IMR-90 (cell line): ENCODE data around the gene LMX1A. TPM values are rescaled to one million over a fixed set of nuclear protein-coding genes. Genes with fewer than 3 reads are reported as not detected.

Experiments
- ATAC-seq: fragments of 200-7000 bp; cut with Tn5 transposase; 2 replicates; pipeline ENCODE4 v1.9.1; 2020; ENCODE audit warnings: low read depth, mild to moderate bottlenecking, moderate library complexity
- BruUV-seq: library from RNA; stranded (reverse); fragments of 400-500 nt; replicated peaks from 2 replicates; lab custom pipeline; 2021; lab: Mats Ljungman, UMichigan
- CTCF ChIA-PET: fragments of 300-600 bp; formaldehyde crosslinking; extraction: SDS; loops from one replicate; lab custom pipeline; 2021; ENCODE audit warnings: antibody characterized with exemption; lab: Yijun Ruan, JAX
- POLR2A ChIA-PET: fragments of 300-600 bp; sonication (Branson Sonifier 250); formaldehyde crosslinking; loops from one replicate; lab custom pipeline; 2022; ENCODE audit warnings: antibody characterized with exemption; ENCODE audit not compliant: unreplicated experiment; lab: Charles Lee
- DNase-seq: peaks from one replicate; pipeline ENCODE4 v3.0.0; 2013
- H2AFZ ChIP-seq: replicated peaks from 2 replicates; pipeline ENCODE3; 2013; ENCODE audit warnings: low read length, mild to moderate bottlenecking; ENCODE audit not compliant: poor library complexity
- H2AK5ac ChIP-seq: 2 replicates; pipeline ENCODE4 v1.6.1; 2013; ENCODE audit warnings: low read depth, low read length, inconsistent platforms
- H2AK9ac ChIP-seq: replicated peaks from 2 replicates; pipeline ENCODE3; 2013; ENCODE audit warnings: mild to moderate bottlenecking, low read depth, low read length, moderate library complexity; ENCODE audit not compliant: poor library complexity
- H2BK120ac ChIP-seq: 2 replicates; pipeline ENCODE4 v1.6.1; 2013; ENCODE audit warnings: low read depth, low read length, inconsistent platforms
- H2BK15ac ChIP-seq: 3 replicates; pipeline ENCODE4 v1.6.1; 2013; ENCODE audit warnings: low read depth, low read length, inconsistent platforms
- H2BK20ac ChIP-seq: 2 replicates; pipeline ENCODE4 v1.6.1; 2013; ENCODE audit warnings: low read depth, mild to moderate bottlenecking, inconsistent platforms, low read length, moderate library complexity
- H2BK5ac ChIP-seq: 2 replicates; pipeline ENCODE4 v1.6.1; 2013; ENCODE audit warnings: mild to moderate bottlenecking, low read depth, low read length, inconsistent platforms; ENCODE audit not compliant: poor library complexity, severe bottlenecking
- H3K14ac ChIP-seq: replicated peaks from 2 replicates; pipeline ENCODE4 v1.6.1; 2013; ENCODE audit warnings: low read depth, low read length, inconsistent platforms
- H3K18ac ChIP-seq: 2 replicates; pipeline ENCODE4 v1.6.1; 2013; ENCODE audit warnings: low read depth, low read length, control low read depth
- H3K23ac ChIP-seq: 2 replicates; pipeline ENCODE4 v1.6.1; 2013; ENCODE audit warnings: low read depth, low read length, inconsistent platforms
- H3K27ac ChIP-seq: 2 replicates; pipeline ENCODE4 v1.5.1; 2013; ENCODE audit warnings: mild to moderate bottlenecking, control low read depth, low read length; ENCODE audit not compliant: insufficient read depth
- H3K27me3 ChIP-seq: 2 replicates; pipeline ENCODE4 v1.6.1; 2013; ENCODE audit warnings: low read length; ENCODE audit not compliant: control insufficient read depth, insufficient read depth
- H3K36me3 ChIP-seq: 2 replicates; pipeline ENCODE4 v1.6.1; 2013; ENCODE audit warnings: low read length, mixed read lengths; ENCODE audit not compliant: control insufficient read depth, insufficient read depth
- H3K4ac ChIP-seq: 2 replicates; pipeline ENCODE4 v1.6.1; 2013; ENCODE audit warnings: low read depth, low read length, inconsistent platforms
- H3K4me1 ChIP-seq: 2 replicates; pipeline ENCODE4 v1.6.1; 2013; ENCODE audit warnings: low read length, mixed read lengths; ENCODE audit not compliant: control insufficient read depth, insufficient read depth
- H3K4me2 ChIP-seq: 2 replicates; pipeline ENCODE4 v1.6.1; 2013; ENCODE audit warnings: low read depth, mild to moderate bottlenecking, control low read depth, low read length, moderate library complexity
- H3K4me3 ChIP-seq: 2 replicates; pipeline ENCODE4 v1.5.1; 2013; ENCODE audit warnings: low read depth, mild to moderate bottlenecking, control low read depth, low read length, moderate library complexity; ENCODE audit not compliant: insufficient read depth
- H3K56ac ChIP-seq: 2 replicates; pipeline ENCODE4 v1.6.1; 2013; ENCODE audit warnings: low read length, inconsistent platforms; ENCODE audit not compliant: insufficient read depth; ENCODE audit errors: extremely low read depth
- H3K79me1 ChIP-seq, 2 experiments: 2 replicates each; pipeline ENCODE4 v1.6.1; 2013; ENCODE audit warnings: low read length in 2 of 2, inconsistent platforms in 1 of 2, low read depth in 1 of 2
- H3K9ac ChIP-seq: 2 replicates; pipeline ENCODE4 v1.6.1; 2013; ENCODE audit warnings: low read depth, low read length, control low read depth
- H3K9me1 ChIP-seq: 2 replicates; pipeline ENCODE4 v1.6.1; 2013; ENCODE audit warnings: low read length, inconsistent platforms; ENCODE audit not compliant: insufficient read depth
- H3K9me3 ChIP-seq: 2 replicates; pipeline ENCODE4 v1.6.1; 2013; ENCODE audit warnings: low read length; ENCODE audit not compliant: control insufficient read depth, insufficient read depth
- H4K20me1 ChIP-seq: 2 replicates; pipeline ENCODE4 v1.6.1; 2013; ENCODE audit warnings: low read length, inconsistent platforms; ENCODE audit not compliant: insufficient read depth
- H4K5ac ChIP-seq: 2 replicates; pipeline ENCODE4 v1.6.1; 2013; ENCODE audit warnings: mild to moderate bottlenecking, low read depth, low read length, control low read depth
- H4K8ac ChIP-seq, 2 experiments: 2 replicates each; pipeline ENCODE4 v1.6.1; 2013; ENCODE audit warnings: low read depth in 2 of 2, low read length in 2 of 2, control low read depth in 1 of 2, inconsistent platforms in 1 of 2
- H4K91ac ChIP-seq: 2 replicates; pipeline ENCODE4 v1.6.1; 2013; ENCODE audit warnings: low read depth, low read length, inconsistent platforms; ENCODE audit not compliant: insufficient read depth
- CEBPB ChIP-seq: IDR thresholded peaks from 2 replicates; pipeline ENCODE4 v1.6.1; 2012; ENCODE audit warnings: low read depth, low read length, improper control_type of control experiment
- CHD1 ChIP-seq: IDR thresholded peaks from 2 replicates; pipeline ENCODE4 v1.6.1; 2012; ENCODE audit warnings: low read depth, low read length, improper control_type of control experiment
- FOS ChIP-seq: fragments of 150-350 bp; IDR thresholded peaks from 2 replicates; pipeline ENCODE4 v1.6.1; 2016; ENCODE audit warnings: low read depth, low read length
- MAFK ChIP-seq: IDR thresholded peaks from 2 replicates; pipeline ENCODE4 v1.6.1; 2012; ENCODE audit warnings: low read depth, low read length, improper control_type of control experiment
- MAZ ChIP-seq: IDR thresholded peaks from 2 replicates; pipeline ENCODE4 v1.6.1; 2012; ENCODE audit warnings: low read depth, mild to moderate bottlenecking, low read length, improper control_type of control experiment, moderate library complexity, borderline replicate concordance
- MXI1 ChIP-seq: IDR thresholded peaks from 2 replicates; pipeline ENCODE4 v1.6.1; 2012; ENCODE audit warnings: low read depth, mild to moderate bottlenecking, low read length, moderate library complexity, borderline replicate concordance
- NFE2L2 ChIP-seq: fragments of 150-350 bp; IDR thresholded peaks from 2 replicates; pipeline ENCODE4 v1.6.1; 2016; ENCODE audit warnings: low read depth, mild to moderate bottlenecking, low read length
- POLR2A ChIP-seq: IDR thresholded peaks from 2 replicates; pipeline ENCODE4 v1.6.1; 2012; ENCODE audit warnings: mild to moderate bottlenecking, low read depth, low read length
- RCOR1 ChIP-seq: IDR thresholded peaks from 2 replicates; pipeline ENCODE4 v1.6.1; 2012; ENCODE audit warnings: mild to moderate bottlenecking, low read length, improper control_type of control experiment; ENCODE audit not compliant: insufficient replicate concordance
- RFX5 ChIP-seq: IDR thresholded peaks from 2 replicates; pipeline ENCODE4 v1.8.0; 2012; ENCODE audit warnings: low read depth, mild to moderate bottlenecking, low read length, moderate library complexity
- SMC3 ChIP-seq: fragments of 150-350 bp; IDR thresholded peaks from 2 replicates; pipeline ENCODE4 v1.6.1; 2016; ENCODE audit warnings: low read depth, mild to moderate bottlenecking, antibody characterized with exemption, low read length, moderate library complexity
- WGBS, 2 experiments: methylation state at CpG; one replicate each; pipeline versions ENCODE4 v1.1.5 to v1.1.7; 2013; ENCODE audit warnings: missing lambda C conversion rate in 2 of 2; ENCODE audit not compliant: insufficient read length in 1 of 2; ENCODE audit errors: extremely low coverage in 2 of 2; 5-methylcytosine and 5-hydroxymethylcytosine counted together
- dilution Hi-C: fragments of 300-500 bp; cut with HindIII; formaldehyde crosslinking; loops from one replicate; pipeline ENCODE4 v1.14.3; 2018; ENCODE audit warnings: low sequenced_read_pairs; ENCODE audit not compliant: unreplicated experiment
- in situ Hi-C: fragments of 300-500 bp; cut with MboI; formaldehyde crosslinking; loops from 3 replicates; pipeline ENCODE4 v1.14.3; 2019; ENCODE audit warnings: low sequenced_read_pairs, inconsistent platforms, mixed read lengths
- intact Hi-C: fragments of 100-400 bp; cut with micrococcal nuclease; formaldehyde crosslinking; loops from 2 replicates; pipeline ENCODE4 v1.10.0; 2022
- polyA plus RNA-seq, 3 experiments: library from polyadenylated mRNA; depleted of rRNA; stranded (reverse); fragments of >200 nt; gene quantifications; 2 replicates each; pipeline ENCODE4 v1.2.3, GENCODE V29; 2012; ENCODE audit warnings: low replicate concordance in 1 of 3
- total RNA-seq: library from RNA; depleted of rRNA; stranded (reverse); fragments of >200 nt; gene quantifications from 2 replicates; pipeline ENCODE4 v1.2.3, GENCODE V29; 2012
- TF ChIP-seq, protein P1 (sequence below): conservative IDR thresholded peaks from 2 replicates; pipeline ENCODE4 v1.5.1; 2012; ENCODE audit warnings: mild to moderate bottlenecking, low read depth, low read length, improper control_type of control experiment
- TF ChIP-seq, protein P2 (sequence below): fragments of 150-350 bp; IDR thresholded peaks from 2 replicates; pipeline ENCODE4 v1.6.1; 2017; ENCODE audit warnings: mild to moderate bottlenecking, antibody characterized with exemption, low read length, low read depth

The LMX1A gene
- total and polyA plus RNA-seq, 2 of the 4 experiments (the other 2 are of a cell fraction), result not detected

GRCh38 chr1:165228111-165228655 lies 128.3 kb downstream of the LMX1A start:
- TF ChIP-seq CEBPB (no peak), SMC3 (no peak), NFE2L2 (no peak), RCOR1 (no peak), MAZ (no peak), POLR2A (no peak), MAFK (no peak), RFX5 (no peak), MXI1 (no peak), FOS (no peak), CHD1 (no peak)
- TF ChIP-seq, protein P1, sequence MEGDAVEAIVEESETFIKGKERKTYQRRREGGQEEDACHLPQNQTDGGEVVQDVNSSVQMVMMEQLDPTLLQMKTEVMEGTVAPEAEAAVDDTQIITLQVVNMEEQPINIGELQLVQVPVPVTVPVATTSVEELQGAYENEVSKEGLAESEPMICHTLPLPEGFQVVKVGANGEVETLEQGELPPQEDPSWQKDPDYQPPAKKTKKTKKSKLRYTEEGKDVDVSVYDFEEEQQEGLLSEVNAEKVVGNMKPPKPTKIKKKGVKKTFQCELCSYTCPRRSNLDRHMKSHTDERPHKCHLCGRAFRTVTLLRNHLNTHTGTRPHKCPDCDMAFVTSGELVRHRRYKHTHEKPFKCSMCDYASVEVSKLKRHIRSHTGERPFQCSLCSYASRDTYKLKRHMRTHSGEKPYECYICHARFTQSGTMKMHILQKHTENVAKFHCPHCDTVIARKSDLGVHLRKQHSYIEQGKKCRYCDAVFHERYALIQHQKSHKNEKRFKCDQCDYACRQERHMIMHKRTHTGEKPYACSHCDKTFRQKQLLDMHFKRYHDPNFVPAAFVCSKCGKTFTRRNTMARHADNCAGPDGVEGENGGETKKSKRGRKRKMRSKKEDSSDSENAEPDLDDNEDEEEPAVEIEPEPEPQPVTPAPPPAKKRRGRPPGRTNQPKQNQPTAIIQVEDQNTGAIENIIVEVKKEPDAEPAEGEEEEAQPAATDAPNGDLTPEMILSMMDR, result no peak
- TF ChIP-seq, protein P2, sequence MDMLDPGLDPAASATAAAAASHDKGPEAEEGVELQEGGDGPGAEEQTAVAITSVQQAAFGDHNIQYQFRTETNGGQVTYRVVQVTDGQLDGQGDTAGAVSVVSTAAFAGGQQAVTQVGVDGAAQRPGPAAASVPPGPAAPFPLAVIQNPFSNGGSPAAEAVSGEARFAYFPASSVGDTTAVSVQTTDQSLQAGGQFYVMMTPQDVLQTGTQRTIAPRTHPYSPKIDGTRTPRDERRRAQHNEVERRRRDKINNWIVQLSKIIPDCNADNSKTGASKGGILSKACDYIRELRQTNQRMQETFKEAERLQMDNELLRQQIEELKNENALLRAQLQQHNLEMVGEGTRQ, result no peak
- H2BK5ac ChIP-seq, result no peak overlapping the region
- no peak overlapping the region for H2BK15ac ChIP-seq
- no peak overlapping the region for H2BK20ac ChIP-seq
- no peaks in the 10 kb centered on the region for H3K27me3 ChIP-seq
- ChIA-PET POLR2A (no interaction called here), CTCF (no interaction called here)
- H3K9me1 ChIP-seq, result no peaks in the 10 kb centered on the region
- no peak overlapping the region for H3K14ac ChIP-seq
- no peak overlapping the region for H3K4me2 ChIP-seq
- H3K9ac ChIP-seq, result no peak overlapping the region
- H2AFZ ChIP-seq, result no peak overlapping the region
- H3K4me3 ChIP-seq, result no peak overlapping the region
- H4K91ac ChIP-seq, result no peak overlapping the region
- no peaks in the 10 kb centered on the region for H3K36me3 ChIP-seq
- DNase-seq (no peak), ATAC-seq (no peak)
- dilution Hi-C loops (no loop called here), in situ Hi-C loops (no loop called here), intact Hi-C loops (no loop called here)
- no peak overlapping the region for H4K5ac ChIP-seq
- no peaks in the 10 kb centered on the region for H3K79me1 ChIP-seq
- no peaks in the 10 kb centered on the region for H4K20me1 ChIP-seq
- BruUV-seq, result no TSS peak
- no peak overlapping the region for H4K8ac ChIP-seq
- H3K27ac ChIP-seq, result no peak overlapping the region
- H3K4me1 ChIP-seq, result no peaks in the 10 kb centered on the region
- no CpG with 5 or more reads among the region's 2 CpGs for WGBS, 2 experiments
- H3K23ac ChIP-seq, result no peak overlapping the region
- no peaks in the 10 kb centered on the region for H3K9me3 ChIP-seq
- H3K18ac ChIP-seq, result no peak overlapping the region
- H3K56ac ChIP-seq, result no peak overlapping the region
- H3K4ac ChIP-seq, result no peak overlapping the region
- H2AK9ac ChIP-seq, result no peak overlapping the region
- no peak overlapping the region for H2AK5ac ChIP-seq
- H2BK120ac ChIP-seq, result no peak overlapping the region
